HG02970 (cell line): ENCODE measurements around the gene CDC20.
"Not testable (repeated sequence)": the region's sequence is repeated elsewhere in the genome, so short reads cannot be mapped to it uniquely, and the experiment has no call there.

Experiments
- ATAC-seq: cut with Tn5 transposase; IDR thresholded peaks from one replicate; pipeline ENCODE4 v1.9.1; 2021; ENCODE audit warnings: mild to moderate bottlenecking, moderate library complexity, moderate number of reproducible peaks; ENCODE audit not compliant: unreplicated experiment, low FRiP score

CDC20 gene

GRCh38 chr1:43377831-43378230 is 19.1 kb downstream of the CDC20 start:
- ATAC-seq, result no peak

- no peak for ATAC-seq
Observed at GRCh38 chr1:43379476-43379875, 20.7 kb downstream of the CDC20 start.

GRCh38 chr1:43381612-43382011 is 22.8 kb downstream of the CDC20 start:
- ATAC-seq, result no peak

GRCh38 chr1:43382027-43382779 is 23.4 kb downstream of the CDC20 start:
- no peak for ATAC-seq

- ATAC-seq, result no peak
Observed at GRCh38 chr1:43383449-43383848, 24.7 kb downstream of the CDC20 start.

GRCh38 chr1:43386676-43387075 is 27.9 kb downstream of the CDC20 start:
- ATAC-seq, result no peak

GRCh38 chr1:43387976-43388599 is 29.3 kb downstream of the CDC20 start:
- no peak for ATAC-seq

- ATAC-seq, result no peak
Observed at GRCh38 chr1:43388613-43389012, 29.8 kb downstream of the CDC20 start.

GRCh38 chr1:43389326-43390313 is 30.8 kb downstream of the CDC20 start, which contains the start of the genes MED8 and SZT2:
Gene MED8 (minus strand): TSS chr1:43389800. CDS start chr1:43389764, 36 bp downstream.
Gene SZT2 (plus strand): TSS chr1:43389899. CDS start chr1:43389969, 70 bp downstream.
- ATAC-seq, result peak; percentile 86

- no peak for ATAC-seq
Observed at GRCh38 chr1:43392702-43393101, 33.9 kb downstream of the CDC20 start.

GRCh38 chr1:43395523-43395922 is 36.7 kb downstream of the CDC20 start:
- ATAC-seq, result no peak

GRCh38 chr1:43396059-43396458 is 37.3 kb downstream of the CDC20 start:
- no peak for ATAC-seq

- ATAC-seq, result no peak
Observed at GRCh38 chr1:43398227-43398626, 39.4 kb downstream of the CDC20 start.

- ATAC-seq, result not testable (repeated sequence)
Observed at GRCh38 chr1:43400441-43400840, 41.7 kb downstream of the CDC20 start.

- no peak for ATAC-seq
Observed at GRCh38 chr1:43402089-43402865, 43.5 kb downstream of the CDC20 start.

GRCh38 chr1:43404353-43404752 is 45.6 kb downstream of the CDC20 start:
- ATAC-seq, result no peak

- no peak for ATAC-seq
Observed at GRCh38 chr1:43405219-43405875, 46.6 kb downstream of the CDC20 start.

GRCh38 chr1:43405876-43406234 is 47.1 kb downstream of the CDC20 start:
- ATAC-seq, result no peak

GRCh38 chr1:43410571-43410970 is 51.8 kb downstream of the CDC20 start:
- no peak for ATAC-seq
